ENCODE results near the gene ZNF467. TPM values are rescaled to one million over a fixed set of nuclear protein-coding genes. Genes with fewer than 3 reads are reported as not detected.

The ZNF467 gene, protein sequence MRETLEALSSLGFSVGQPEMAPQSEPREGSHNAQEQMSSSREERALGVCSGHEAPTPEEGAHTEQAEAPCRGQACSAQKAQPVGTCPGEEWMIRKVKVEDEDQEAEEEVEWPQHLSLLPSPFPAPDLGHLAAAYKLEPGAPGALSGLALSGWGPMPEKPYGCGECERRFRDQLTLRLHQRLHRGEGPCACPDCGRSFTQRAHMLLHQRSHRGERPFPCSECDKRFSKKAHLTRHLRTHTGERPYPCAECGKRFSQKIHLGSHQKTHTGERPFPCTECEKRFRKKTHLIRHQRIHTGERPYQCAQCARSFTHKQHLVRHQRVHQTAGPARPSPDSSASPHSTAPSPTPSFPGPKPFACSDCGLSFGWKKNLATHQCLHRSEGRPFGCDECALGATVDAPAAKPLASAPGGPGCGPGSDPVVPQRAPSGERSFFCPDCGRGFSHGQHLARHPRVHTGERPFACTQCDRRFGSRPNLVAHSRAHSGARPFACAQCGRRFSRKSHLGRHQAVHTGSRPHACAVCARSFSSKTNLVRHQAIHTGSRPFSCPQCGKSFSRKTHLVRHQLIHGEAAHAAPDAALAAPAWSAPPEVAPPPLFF
- total RNA-seq, result 2.3 to 3.5 TPM (median 3.1 TPM) in 3 replicates
- long read RNA-seq, transcript ZNF467-201 (5 exons, 2,553 nt), result major isoform, 5 of 9 reads
- long read RNA-seq, partial matches to known transcripts, result 0 of 9 reads
- long read RNA-seq, other reads (novel, unspliced or antisense), result 4 of 9 reads

DNA sequence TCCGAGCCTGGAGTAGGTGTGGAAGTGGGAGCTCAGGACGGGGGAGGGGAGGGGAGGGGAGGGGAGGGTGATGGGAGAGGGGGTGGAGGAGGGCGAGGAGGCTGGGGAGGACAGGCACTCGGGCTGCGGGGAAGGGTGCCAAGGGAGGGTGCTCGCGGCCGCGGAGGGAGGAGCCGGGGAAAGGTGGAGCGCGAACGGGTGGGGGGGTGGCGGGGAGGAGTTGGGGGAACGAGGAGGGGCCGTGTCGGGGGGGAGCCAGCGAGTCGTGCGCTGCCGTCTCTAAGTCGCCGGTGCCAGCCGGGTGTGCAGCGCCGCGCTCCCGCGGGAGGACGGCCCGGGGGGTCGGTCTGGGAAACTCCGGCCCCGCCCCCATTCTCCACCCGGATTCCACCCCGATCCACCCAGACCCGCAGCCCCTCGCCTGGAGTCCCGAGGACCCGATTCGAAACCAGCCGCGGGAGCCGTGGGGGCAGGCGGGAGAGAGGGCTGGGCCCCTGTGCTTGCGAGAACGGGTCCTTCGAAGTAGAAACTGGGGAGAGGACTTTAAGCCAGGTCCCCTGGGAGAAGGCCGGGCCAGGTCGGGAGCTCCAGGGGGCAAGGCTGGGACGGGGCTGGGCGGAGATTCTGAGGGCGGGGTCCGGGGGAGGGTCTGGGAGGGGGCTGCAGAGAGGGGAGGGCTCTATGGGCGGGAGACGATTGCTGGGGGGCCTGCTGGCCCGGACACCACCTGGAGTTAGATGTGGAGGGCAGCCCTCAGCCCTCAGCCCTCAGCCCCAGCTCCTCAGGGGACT lies at the start of gene ZNF467:
Gene ZNF467 (minus strand): TSS at position 143 of the 791 bp plus-strand sequence. CDS start 2,556 bp downstream, outside the sequence.
- Mint-ChIP-seq H3K36me3 (ENCODE audit: low read depth) (no peaks in the 10 kb centered on the region), H3K4me3 (ENCODE audit: unreplicated experiment) (peak within 1 kb of the TSS; percentile 71), H3K27ac (ENCODE audit: unreplicated experiment) (no peak within 1 kb of the TSS), H3K9me3 (ENCODE audit: low read depth) (no peaks in the 10 kb centered on the region), H3K27me3 (ENCODE audit: low read depth) (peaks cover under 1% of the 10 kb centered on the region), H3K4me1 (ENCODE audit: low read depth) (peaks cover 6% of the 10 kb centered on the region)
- peak; percentile 93 for DNase-seq (ENCODE audit: low spot score)
- TF ChIP-seq, protein P1, sequence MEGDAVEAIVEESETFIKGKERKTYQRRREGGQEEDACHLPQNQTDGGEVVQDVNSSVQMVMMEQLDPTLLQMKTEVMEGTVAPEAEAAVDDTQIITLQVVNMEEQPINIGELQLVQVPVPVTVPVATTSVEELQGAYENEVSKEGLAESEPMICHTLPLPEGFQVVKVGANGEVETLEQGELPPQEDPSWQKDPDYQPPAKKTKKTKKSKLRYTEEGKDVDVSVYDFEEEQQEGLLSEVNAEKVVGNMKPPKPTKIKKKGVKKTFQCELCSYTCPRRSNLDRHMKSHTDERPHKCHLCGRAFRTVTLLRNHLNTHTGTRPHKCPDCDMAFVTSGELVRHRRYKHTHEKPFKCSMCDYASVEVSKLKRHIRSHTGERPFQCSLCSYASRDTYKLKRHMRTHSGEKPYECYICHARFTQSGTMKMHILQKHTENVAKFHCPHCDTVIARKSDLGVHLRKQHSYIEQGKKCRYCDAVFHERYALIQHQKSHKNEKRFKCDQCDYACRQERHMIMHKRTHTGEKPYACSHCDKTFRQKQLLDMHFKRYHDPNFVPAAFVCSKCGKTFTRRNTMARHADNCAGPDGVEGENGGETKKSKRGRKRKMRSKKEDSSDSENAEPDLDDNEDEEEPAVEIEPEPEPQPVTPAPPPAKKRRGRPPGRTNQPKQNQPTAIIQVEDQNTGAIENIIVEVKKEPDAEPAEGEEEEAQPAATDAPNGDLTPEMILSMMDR (IDR thresholded peaks at IDR 0.05), result no peak

DNA sequence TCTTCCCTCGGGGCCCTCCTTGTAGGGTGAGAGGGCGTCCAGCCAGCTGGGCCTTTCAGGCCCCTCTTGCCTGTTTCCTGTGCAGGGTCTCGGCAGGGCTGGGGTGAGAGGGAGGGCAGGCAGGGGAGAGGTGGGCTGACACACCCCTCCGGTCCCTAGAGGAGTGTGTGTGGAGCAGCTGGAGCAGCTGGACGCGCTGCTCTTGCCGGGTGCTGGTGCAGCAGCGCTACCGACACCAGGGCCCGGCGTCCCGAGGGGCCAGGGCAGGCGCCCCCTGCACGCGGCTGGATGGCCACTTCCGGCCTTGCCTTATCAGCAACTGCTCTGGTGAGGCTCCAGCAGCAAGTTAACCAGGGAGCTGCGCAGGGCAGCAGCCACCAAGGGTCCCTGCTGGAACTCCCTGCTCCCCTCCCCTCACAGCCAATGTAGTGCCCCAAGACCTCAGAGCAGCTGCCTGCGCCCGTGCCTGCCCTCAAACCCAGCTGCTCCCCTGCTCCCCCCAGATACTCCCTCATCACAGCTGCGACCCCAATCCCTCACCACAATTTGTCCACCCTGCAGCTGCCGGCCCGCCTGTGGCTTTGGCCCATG lies 49.1 kb upstream of the ZNF467 start:
- H3K4me3 Mint-ChIP-seq (ENCODE audit: unreplicated experiment), result no peak overlapping the region
- H3K27me3 Mint-ChIP-seq (ENCODE audit: low read depth), result peaks cover 2% of the 10 kb centered on the region
- H3K4me1 Mint-ChIP-seq (ENCODE audit: low read depth), result no peaks in the 10 kb centered on the region
- peak; percentile 81 for DNase-seq (ENCODE audit: low spot score)
- TF ChIP-seq, protein P1 (IDR thresholded peaks at IDR 0.05), result no peak
- no peaks in the 10 kb centered on the region for H3K9me3 Mint-ChIP-seq (ENCODE audit: low read depth)
- no peaks in the 10 kb centered on the region for H3K36me3 Mint-ChIP-seq (ENCODE audit: low read depth)
- H3K27ac Mint-ChIP-seq (ENCODE audit: unreplicated experiment), result no peak overlapping the region

DNA sequence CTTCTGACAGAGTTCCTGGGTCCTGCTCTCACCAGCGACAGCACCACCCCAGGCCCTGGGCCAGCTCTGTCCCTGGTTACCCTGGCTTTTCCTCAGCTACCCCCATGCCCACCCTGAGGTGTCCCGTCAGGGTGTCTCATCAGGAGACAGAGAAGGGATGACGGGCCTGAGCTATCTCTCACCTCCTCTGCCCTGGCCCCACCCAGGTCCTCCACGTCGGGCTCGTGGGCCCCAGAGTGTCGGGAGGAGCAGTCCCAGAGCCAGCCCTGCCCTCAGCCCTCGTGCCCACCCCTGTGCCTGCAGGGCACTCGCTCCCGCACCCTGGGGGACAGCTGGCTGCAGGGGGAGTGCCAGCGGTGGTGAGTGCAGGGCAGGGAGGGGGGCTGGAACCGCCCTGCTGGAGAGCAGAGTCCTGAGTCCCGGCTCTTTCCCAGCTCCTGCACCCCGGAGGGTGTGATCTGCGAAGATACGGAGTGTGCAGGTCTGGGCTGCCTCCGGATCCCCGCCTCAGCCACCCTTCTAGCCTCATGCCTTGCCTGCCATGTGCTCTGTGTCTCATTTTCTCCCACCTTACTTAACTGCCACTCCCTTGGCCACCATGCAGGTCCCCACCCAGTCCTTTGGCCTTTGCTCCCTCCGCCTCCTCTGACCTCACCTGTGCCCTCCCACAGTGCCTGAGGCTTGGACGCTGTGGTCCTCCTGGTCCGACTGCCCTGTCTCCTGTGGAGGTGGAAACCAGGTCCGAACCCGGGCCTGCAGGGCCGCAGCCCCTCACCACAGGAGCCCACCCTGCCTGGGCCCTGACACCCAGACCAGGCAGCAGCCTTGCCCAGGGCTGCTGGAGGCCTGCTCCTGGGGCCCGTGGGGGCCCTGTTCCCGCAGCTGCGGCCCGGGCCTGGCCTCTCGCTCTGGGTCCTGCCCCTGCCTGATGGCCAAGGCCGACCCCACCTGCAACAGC lies 48.1 kb upstream of the ZNF467 start:
- TF ChIP-seq, protein P1 (IDR thresholded peaks at IDR 0.05), result no peak
- Mint-ChIP-seq H3K4me1 (ENCODE audit: low read depth) (no peaks in the 10 kb centered on the region), H3K4me3 (ENCODE audit: unreplicated experiment) (no peak overlapping the region), H3K9me3 (ENCODE audit: low read depth) (no peaks in the 10 kb centered on the region), H3K27me3 (ENCODE audit: low read depth) (peaks cover 2% of the 10 kb centered on the region), H3K36me3 (ENCODE audit: low read depth) (no peaks in the 10 kb centered on the region), H3K27ac (ENCODE audit: unreplicated experiment) (no peak overlapping the region)
- DNase-seq (ENCODE audit: low spot score), result peak; percentile 88

DNA sequence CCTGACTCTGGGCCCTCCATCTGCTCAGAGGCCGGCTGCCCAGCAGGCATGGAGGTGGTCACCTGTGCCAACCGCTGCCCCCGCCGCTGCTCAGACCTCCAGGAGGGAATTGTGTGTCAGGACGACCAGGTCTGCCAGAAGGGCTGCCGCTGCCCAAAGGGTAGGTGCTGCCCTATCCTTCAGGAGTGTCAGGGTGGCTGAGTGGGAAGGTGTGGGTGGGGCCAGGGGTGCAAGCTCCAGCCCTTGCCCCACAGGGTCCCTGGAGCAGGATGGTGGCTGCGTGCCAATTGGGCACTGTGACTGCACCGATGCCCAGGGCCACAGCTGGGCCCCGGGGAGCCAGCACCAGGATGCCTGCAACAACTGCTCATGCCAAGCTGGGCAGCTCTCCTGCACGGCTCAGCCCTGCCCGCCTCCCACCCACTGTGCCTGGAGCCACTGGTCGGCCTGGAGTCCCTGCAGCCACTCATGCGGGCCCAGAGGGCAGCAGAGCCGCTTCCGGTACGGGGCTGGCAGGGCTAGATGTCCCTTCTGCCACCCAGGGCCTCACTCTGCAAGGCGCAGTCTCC lies 47.3 kb upstream of the ZNF467 start:
- DNase-seq (ENCODE audit: low spot score), result peak; percentile 88
- TF ChIP-seq, protein P1 (IDR thresholded peaks at IDR 0.05), result no peak
- no peaks in the 10 kb centered on the region for H3K9me3 Mint-ChIP-seq (ENCODE audit: low read depth)
- H3K4me3 Mint-ChIP-seq (ENCODE audit: unreplicated experiment), result no peak overlapping the region
- no peaks in the 10 kb centered on the region for H3K4me1 Mint-ChIP-seq (ENCODE audit: low read depth)
- peaks cover 2% of the 10 kb centered on the region for H3K27me3 Mint-ChIP-seq (ENCODE audit: low read depth)
- H3K36me3 Mint-ChIP-seq (ENCODE audit: low read depth), result no peaks in the 10 kb centered on the region
- H3K27ac Mint-ChIP-seq (ENCODE audit: unreplicated experiment), result no peak overlapping the region

Data from chondrocyte (in vitro differentiated cells).